CMK (cell line): Measurements from ENCODE around the gene FHIT.
"Not testable (repeated sequence)": the region's sequence is repeated elsewhere in the genome, so short reads cannot be mapped to it uniquely, and the experiment has no call there.

Experiments
- DNase-seq: peaks from one replicate; pipeline ENCODE4 v3.0.0-alpha.2; 2010; ENCODE audit warnings: low read depth

FHIT gene

GRCh38 chr3:59994732-59995304 is 1256.4 kb downstream of the FHIT start:
- DNase-seq: no peak

DNA sequence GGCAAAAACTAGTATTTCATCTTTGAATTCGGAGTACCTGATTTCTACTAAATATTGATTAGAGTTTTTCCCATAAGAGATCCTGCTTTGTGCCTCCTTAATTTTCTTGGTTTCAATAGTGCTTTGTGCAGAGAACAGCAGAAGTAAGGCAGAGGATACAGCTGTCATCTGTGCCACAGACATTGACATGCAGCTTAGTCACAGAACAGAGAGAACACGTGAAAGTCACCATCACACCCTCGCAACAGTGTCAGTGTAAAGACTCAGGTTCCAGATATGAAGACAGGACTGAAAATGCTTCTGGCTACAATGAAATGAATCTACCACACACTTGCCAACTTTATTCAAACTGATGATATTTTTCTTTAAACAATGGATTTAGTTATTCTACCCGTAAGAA is 1258.7 kb downstream of the FHIT start:
- no peak for DNase-seq

DNA sequence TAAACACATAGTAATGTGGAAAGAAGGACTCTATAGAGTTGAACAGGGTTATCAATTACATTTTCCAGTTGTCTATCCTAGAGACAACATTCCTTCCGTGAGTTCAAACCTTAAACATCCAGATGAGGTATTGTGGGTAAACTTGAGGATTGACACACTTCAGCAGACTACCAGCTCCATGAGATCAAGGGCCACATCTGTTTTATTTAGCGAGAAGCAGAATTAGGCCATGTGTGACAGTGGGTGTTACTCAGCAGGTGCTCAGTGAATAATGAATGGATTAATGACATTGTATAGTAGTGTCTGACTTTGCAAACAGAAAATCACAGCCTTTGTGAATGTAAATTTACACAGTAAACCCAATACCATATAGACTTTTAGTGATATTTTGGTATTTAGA is 1260.3 kb downstream of the FHIT start:
- DNase-seq: no peak

GRCh38 chr3:59982510-59982909 is 1268.7 kb downstream of the FHIT start:
- no peak for DNase-seq

DNA sequence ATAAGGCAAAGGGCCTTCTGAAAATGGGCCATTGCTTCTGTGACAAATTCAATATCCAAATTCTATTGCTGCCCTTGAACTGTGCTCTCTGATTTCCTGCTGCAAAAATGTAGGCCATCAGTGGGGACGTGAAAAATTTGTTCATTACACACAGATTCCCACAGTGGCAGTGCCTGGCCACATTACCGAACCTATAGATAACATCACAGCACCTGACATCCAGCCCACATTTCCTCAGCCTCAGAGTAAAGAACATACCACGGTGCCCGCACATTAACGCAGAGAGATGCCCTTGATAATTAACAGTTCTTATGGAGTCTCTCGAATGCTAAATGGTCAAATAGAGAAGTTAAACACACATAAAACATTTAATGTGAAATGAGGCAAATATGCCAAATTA is 1269.9 kb downstream of the FHIT start:
- no peak for DNase-seq

GRCh38 chr3:59980576-59980975 is 1270.7 kb downstream of the FHIT start:
- DNase-seq: no peak

DNA sequence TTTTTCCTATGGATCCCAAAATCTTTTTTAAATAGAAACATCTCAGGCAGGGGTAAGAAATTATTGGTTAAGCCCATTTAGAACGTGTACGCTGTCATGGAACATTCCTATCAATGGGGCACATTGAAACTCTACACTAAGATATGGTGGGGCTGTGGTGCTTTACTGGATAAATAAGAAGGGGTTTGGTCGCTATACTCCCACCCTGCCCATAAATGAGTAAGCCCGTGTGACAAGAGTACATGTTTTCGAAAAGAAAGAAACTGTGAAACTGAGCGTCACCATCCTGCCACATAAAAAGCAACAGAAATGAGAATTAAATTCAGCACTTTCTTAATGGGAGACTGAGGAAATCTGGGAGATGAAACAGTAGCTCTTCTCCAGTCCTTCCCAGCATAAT is 1271.7 kb downstream of the FHIT start:
- no peak for DNase-seq

GRCh38 chr3:59978979-59979378 is 1272.3 kb downstream of the FHIT start:
- no peak for DNase-seq

DNA sequence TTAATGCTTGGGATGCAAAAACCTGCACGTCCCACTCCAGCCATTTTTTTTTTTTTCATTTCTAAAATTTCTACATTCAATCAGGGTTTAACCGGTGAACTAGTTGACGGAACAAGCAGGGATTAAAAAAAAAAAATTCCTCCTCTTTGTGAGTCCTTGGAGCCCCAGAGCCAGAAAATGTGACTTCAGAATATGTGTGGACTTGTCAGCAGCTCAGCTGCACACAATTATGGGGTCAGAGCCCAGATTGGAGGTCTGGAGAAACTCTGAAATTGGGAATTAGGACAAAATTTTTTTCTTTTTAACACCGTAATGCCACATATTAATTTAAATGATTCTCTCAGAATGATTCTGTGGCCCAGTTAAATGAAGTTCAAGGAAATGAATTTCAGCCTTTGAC is 1280.5 kb downstream of the FHIT start:
- DNase-seq: no peak

GRCh38 chr3:59970376-59970775 is 1280.9 kb downstream of the FHIT start:
- no peak for DNase-seq

DNA sequence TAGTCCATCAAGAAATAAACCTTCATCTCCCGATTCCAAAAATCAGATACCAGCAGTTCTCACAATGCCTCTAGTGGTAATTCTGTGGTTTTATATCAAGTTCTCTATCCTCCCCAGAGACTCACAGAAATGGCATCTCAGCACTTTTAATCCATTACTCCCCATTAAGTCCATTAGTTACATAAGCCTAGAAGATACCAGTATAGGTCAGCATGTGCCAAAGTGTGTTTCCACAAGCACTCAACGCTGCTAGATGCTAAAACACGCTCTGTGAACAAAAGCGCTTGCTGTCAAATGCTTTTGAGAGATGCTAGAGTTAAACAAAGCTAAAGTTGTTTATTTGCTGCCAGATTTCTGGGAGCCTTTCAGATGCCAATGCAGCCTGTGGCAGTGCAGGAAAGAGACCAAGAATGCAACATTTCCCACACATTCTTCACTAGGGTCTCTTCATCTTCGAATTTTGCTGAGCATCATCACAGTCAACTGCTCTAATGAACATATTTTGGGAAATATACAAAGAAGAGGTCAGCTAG is 1282.7 kb downstream of the FHIT start:
- no peak for DNase-seq

GRCh38 chr3:59963676-59964075 is 1287.6 kb downstream of the FHIT start:
- no peak for DNase-seq

DNA sequence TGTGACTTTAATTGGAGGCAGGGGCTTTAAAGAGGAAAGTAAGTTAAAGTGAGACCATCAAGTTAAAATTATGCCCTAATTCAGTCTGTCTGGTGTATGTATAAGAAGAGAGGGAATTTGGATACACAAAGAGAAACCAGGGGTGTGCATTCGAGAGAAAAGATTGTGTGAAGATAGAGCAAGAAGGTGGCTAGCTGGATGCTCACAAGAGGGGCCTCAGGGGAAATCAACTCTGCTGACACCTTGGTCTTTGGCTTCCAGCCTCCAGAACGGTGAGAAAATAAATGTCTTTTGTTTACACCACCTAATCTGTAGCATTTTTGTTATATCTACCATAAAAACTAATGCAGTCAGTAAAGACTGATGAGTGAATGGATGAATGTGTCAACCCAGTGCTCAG is 1294.1 kb downstream of the FHIT start:
- DNase-seq: no peak

DNA sequence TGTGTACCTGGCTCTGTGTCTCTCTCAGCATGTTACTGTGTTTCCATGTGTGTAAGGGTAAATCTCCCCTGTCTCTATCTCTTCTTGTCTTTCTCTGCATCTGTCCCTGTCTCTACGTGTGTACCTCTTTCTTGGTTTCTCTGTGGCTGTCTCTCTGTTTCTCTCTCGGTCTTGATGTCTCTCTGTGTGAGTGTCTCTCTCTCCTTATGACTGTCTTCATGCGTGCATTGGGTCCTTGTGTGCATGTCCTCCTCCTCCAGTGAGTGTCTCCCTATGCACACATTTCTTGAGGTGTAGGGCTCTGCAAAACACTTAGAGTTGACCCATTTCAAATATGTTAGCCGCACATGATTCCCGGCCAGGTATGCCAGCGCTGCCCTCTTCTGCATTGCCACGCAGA is 1298.1 kb downstream of the FHIT start:
- DNase-seq: no peak

- DNase-seq: no peak
Measured at GRCh38 chr3:59949311-59949710, 1301.9 kb downstream of the FHIT start.

- DNase-seq: no peak
Measured at GRCh38 chr3:59946401-59946800, 1304.9 kb downstream of the FHIT start.

DNA sequence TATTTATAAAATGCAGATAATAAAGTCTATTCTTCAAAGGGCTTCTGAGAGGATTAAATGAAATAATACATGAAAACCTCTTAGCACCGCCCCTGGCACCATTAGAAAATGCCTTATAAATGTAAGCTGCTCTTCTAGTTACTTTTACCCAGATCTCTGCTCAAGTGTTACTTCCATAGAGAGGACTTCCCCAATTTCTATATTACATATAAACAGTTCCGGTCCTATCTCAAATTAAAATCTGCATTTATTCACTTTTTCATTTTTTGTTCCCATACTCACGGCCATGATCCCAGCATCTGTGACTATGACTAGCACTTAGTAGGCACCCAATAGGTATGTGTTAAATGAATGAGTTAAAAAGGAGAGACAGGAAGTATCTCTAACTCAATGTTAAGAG is 1310.5 kb downstream of the FHIT start:
- no peak for DNase-seq

DNA sequence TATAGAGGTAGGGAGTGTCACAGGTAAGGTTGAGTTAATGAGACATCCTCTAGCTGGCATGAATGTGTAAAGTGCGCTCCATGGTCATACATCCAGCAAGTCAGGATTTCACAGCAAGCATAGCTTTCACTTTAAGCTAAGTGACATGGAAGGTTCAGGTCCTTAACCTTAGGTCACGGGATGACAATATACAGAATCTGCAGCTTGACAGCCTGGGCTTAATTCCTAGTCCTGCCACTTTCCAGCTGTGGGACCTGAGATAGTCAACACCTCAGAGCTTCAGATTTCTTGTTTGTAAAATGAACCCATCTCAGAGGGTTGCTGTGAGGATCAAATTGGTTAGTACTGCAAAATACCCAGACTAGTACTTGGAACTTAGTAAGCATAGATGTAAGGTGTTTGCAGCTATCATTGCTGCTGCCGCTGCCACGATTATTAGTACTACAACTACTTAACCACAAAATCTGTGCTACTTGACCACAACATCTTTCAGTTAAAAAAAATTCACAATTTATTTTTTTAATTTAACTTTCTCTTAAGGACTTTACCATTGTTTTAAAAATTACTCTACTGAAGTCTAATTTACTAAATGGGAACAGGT is 1311.3 kb downstream of the FHIT start:
- DNase-seq: no peak

GRCh38 chr3:59938828-59939227 is 1312.4 kb downstream of the FHIT start:
- no peak for DNase-seq

DNA sequence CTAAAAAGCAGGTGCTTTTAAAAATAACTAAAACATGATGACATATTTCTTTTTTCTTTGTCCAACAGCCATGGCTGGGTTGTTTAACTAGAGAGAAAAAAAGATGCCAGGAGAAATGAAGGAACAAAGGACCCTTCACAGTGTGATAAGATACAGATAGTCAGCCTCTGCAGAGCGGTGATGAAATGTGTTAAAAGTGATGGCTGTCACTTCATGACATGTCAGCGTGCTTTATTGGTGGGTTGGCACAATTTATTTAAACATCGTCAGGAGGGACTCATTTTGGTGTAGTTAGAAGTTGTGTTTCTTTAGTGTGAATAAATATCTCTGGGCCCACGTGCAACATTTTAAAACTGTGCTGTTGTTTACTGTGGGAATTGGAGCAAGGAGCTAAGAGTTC is 1314.1 kb downstream of the FHIT start:
- no peak for DNase-seq

DNA sequence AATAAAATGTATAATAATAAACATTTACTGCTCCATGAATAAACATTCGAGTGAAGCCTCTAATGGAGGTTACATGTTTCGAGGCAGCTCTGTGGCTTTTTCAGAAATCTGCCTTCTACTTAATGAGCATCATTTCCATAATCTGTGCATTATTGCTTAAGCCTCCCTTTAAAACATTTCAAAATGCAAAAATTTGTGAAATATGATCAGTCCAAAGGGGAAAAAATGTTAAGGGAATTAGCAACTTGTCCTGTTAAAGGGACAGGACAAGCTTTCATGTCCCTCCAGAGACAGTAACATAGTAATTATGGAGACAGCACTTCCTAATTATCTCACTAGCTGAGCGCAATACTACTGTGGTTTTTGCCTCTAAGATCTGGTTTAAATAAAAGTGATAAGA is 1314.8 kb downstream of the FHIT start:
- no peak for DNase-seq

GRCh38 chr3:59935025-59935424 is 1316.2 kb downstream of the FHIT start:
- no peak for DNase-seq

DNA sequence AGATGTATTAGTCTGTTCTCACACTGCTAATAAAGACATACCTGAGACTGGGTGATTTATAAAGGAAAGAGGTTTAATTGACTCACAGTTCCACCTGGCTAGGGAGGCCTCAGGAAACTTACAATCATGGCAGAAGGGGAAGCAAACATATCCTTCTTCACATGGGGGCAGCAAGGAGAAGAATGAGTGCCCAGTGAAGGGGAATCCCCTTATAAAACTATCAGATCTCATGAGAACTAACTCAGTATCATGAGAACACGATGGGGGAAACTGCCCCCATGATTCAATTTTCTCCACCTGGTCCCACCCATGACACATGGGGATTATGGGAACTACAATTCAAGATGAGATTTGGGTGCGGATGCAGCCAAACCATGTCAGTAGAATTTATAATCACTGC is 1316.7 kb downstream of the FHIT start:
- not testable (repeated sequence) for DNase-seq

- DNase-seq: no peak
Measured at GRCh38 chr3:59930170-59930569, 1321.1 kb downstream of the FHIT start.
